Brain microvascular endothelial cell (primary cell): ENCODE data around the gene PRKN.

Source experiments
- DNase-seq: peaks from one replicate; pipeline ENCODE4 v3.0.0-alpha.2; 2020
- H3K27ac ChIP-seq: fragments of 250-450 bp; sonication (Bioruptor Pico); 2 replicates; pipeline ENCODE4 v1.5.1; 2020; ENCODE audit warnings: mild to moderate bottlenecking, moderate library complexity
- H3K27me3 ChIP-seq: fragments of 250-450 bp; sonication (Bioruptor Pico); replicated peaks from 2 replicates; pipeline ENCODE4 v1.5.1; 2020; ENCODE audit warnings: mild to moderate bottlenecking
- H3K36me3 ChIP-seq: fragments of 250-450 bp; sonication (Bioruptor Pico); replicated peaks from 2 replicates; pipeline ENCODE4 v1.5.1; 2020; ENCODE audit warnings: mild to moderate bottlenecking
- H3K4me3 ChIP-seq: 2 replicates; pipeline ENCODE4 v1.5.1; 2011; ENCODE audit warnings: low read depth, mild to moderate bottlenecking, control low read depth, low read length, moderate library complexity
- in situ Hi-C: cut with HindIII; loops from 2 replicates; pipeline ENCODE4 v1.10.0; 2017; ENCODE audit warnings: low sequenced_read_pairs, low pct_ligation_motif_present
- TF ChIP-seq, protein P1 (sequence below): IDR thresholded peaks from 2 replicates; pipeline ENCODE4 v1.5.1; 2011; ENCODE audit warnings: low read depth, mild to moderate bottlenecking, moderate library complexity, low read length, control low read depth, inconsistent platforms; ENCODE audit errors: missing control alignments

PRKN gene

DNA sequence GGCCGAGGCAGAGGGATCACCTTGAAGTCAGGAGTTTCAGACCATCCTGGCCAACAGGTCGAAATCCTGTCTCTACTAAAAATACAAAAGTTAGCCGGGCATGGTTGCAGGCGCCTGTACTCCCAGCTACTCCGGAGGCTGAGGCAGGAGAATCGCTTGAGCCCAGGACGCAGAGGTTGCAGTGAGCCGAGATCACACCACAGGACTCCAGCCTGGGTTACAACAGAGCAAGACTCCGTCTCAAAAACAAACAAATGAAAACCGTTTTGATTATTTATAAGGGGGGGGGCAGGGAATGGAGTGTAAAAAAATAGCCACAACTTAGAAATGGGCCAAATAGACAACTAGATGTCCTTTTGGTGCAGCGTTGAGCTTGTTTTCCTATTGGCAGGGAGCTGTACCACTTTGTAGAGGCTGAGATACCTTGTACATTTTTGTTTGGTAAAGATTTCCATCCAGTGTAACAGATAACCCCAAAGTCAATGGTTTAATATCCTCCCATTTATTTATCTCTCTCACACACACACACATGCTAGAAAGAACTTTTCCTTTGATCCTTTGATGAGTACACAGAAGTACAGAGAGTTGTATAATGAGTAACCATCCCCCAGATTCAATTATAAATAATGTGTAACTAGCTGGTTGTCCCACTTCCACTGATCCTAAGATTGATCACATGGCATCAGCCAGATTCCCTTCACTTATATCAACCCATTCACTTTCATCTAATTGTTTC is 477.5 kb downstream of the PRKN start:
- no peak overlapping the region for H3K27ac ChIP-seq
- H3K27me3 ChIP-seq: no peaks in the 10 kb centered on the region

DNA sequence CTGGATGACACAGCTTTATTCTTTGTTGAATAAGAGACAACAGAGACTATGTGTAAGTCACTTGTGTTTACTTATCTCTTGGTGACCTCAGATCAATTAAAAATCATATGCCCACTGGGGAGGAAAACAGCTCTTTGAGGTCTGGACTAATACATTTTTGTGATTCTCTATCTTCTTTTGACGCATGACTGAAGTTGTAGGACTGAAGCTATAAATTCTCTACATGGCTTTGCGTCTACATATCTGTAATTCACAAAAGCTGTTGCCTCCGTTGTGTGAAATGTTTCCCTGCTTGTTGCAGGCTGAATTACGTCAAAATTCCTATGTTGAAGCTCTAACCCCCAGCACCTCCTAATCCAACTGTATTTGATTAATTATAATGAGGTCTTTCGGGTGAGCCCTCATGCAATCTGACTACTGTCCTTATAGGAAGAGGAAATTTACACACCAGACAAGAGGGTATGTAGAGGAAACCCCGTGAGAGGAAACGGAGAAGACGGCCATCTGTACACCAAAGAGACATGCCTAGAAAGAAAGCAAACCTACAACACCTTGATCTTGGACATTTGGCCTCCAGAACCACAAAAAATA is 481.6 kb downstream of the PRKN start:
- in situ Hi-C loops: no loop called here
- H3K4me3 ChIP-seq: no peak overlapping the region
- no peak for DNase-seq
- no peaks in the 10 kb centered on the region for H3K36me3 ChIP-seq
- H3K27ac ChIP-seq: no peak overlapping the region
- no peaks in the 10 kb centered on the region for H3K27me3 ChIP-seq
- TF ChIP-seq, protein P1, sequence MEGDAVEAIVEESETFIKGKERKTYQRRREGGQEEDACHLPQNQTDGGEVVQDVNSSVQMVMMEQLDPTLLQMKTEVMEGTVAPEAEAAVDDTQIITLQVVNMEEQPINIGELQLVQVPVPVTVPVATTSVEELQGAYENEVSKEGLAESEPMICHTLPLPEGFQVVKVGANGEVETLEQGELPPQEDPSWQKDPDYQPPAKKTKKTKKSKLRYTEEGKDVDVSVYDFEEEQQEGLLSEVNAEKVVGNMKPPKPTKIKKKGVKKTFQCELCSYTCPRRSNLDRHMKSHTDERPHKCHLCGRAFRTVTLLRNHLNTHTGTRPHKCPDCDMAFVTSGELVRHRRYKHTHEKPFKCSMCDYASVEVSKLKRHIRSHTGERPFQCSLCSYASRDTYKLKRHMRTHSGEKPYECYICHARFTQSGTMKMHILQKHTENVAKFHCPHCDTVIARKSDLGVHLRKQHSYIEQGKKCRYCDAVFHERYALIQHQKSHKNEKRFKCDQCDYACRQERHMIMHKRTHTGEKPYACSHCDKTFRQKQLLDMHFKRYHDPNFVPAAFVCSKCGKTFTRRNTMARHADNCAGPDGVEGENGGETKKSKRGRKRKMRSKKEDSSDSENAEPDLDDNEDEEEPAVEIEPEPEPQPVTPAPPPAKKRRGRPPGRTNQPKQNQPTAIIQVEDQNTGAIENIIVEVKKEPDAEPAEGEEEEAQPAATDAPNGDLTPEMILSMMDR: no peak

More for the DNA sequence above, 477.5 kb downstream of the PRKN start:
- no peaks in the 10 kb centered on the region for H3K36me3 ChIP-seq
- no peak for DNase-seq
- in situ Hi-C loops: no loop called here
- TF ChIP-seq, protein P1: no peak
- no peak overlapping the region for H3K4me3 ChIP-seq

DNA sequence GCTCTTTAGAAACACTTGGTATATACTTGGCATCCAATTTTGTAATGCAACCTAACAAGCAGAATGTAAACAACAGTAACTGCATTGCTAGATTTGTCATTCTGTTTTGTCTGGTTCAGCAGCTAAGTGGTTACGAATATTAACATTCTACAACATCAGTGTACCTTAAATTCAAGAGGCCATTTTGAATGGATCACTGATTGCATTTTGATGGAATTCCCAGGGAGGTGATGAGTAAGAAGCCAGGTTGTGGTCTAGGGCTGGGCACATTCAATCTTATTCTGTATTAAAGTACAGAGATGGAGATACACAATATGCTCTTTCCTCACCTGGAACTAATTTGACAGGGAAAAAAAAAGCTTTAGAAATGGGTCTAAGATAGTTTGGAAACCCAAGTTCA is 483.5 kb downstream of the PRKN start:
- Histone ChIP-seq H3K27me3 (no peaks in the 10 kb centered on the region), H3K4me3 (no peak overlapping the region), H3K36me3 (no peaks in the 10 kb centered on the region), H3K27ac (no peak overlapping the region)
- DNase-seq: no peak
- TF ChIP-seq, protein P1: no peak
- in situ Hi-C loops: no loop called here

DNA sequence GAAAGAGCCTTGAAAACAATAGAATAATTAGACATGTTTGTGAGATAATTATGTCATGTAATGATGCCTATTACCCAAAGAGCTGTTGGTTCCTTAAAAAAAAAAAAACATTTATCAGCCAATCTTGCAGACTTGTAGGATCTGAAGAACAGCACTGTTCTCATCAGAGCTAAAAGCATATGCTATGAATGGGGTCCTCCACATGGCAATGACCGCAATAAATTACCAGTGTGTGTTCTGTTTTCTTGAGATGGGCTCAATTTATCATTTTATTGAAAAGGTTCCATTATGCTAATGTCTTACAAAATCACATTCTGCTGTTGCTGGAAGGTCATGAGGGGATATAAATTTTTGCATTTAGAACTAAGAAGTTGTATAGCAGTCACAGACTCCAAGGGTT is 484.7 kb downstream of the PRKN start:
- Histone ChIP-seq H3K4me3 (no peak overlapping the region), H3K36me3 (no peaks in the 10 kb centered on the region), H3K27me3 (no peaks in the 10 kb centered on the region), H3K27ac (no peak overlapping the region)
- no peak for DNase-seq
- TF ChIP-seq, protein P1: no peak
- in situ Hi-C loops: no loop called here

DNA sequence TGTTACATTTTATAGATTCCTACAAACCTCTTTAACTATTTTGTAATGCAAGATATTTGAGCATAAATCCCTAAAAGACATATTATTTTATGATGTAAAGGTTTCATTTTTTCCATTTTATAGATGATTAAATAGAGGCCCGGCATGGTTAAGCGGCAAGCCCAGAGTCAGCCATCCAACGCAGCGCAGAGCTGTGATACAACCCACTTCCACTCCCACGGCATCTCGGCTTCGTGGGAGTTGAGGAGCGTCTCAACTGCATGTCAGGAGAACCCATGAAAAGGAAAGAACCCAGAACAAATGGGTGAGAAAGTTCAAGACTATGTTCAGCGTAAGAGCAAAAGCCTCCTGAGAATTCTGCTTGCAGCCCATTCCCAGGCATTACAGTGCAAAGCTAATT is 488.2 kb downstream of the PRKN start:
- in situ Hi-C loops: no loop called here
- TF ChIP-seq, protein P1: no peak
- DNase-seq: no peak
- Histone ChIP-seq H3K36me3 (no peaks in the 10 kb centered on the region), H3K27ac (no peak overlapping the region), H3K4me3 (no peak overlapping the region), H3K27me3 (no peaks in the 10 kb centered on the region)

DNA sequence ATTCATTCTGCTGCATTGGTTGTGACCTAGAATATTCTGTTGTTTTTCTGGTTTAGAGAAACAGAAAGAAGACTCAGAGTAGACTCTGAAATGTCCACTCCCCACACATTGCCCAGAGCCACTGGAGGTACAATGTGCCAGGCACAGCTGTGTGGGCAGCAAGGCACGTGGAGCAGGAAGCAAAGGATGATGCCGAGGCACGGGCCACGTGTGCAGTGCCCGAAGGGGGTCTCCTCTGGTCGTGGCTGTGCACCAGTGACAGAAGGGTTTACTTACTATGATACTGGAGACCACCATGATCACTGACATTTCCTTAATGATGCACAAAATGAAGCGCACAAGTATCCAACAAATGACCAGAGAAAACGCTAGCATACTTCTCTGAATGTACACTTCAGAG is 488.9 kb downstream of the PRKN start:
- in situ Hi-C loops: no loop called here
- no peaks in the 10 kb centered on the region for H3K27me3 ChIP-seq

More for the DNA sequence above, 488.9 kb downstream of the PRKN start:
- DNase-seq: no peak
- Histone ChIP-seq H3K36me3 (no peaks in the 10 kb centered on the region), H3K4me3 (no peak overlapping the region), H3K27ac (no peak overlapping the region)
- TF ChIP-seq, protein P1: no peak
